Activated CD8-positive, alpha-beta memory T cell treated with anti-CD3 and anti-CD28 coated beads, Interleukin-2, amount 50 U/mL, for 4 hours (primary cell): ENCODE measurements around the gene ACLY.
A peak's percentile ranks its signal among the peaks of the same experiment; 100 is the strongest.
"Not testable (repeated sequence)": the region's sequence is repeated elsewhere in the genome, so short reads cannot be mapped to it uniquely, and the experiment has no call there.

ENCODE experiments used
- DNase-seq: peaks from one replicate; pipeline ENCODE4 v3.0.0-alpha.2; 2020

The ACLY gene

GRCh38 chr17:41869426-41869825 is 49.3 kb downstream of the ACLY start:
- DNase-seq = no peak

DNA sequence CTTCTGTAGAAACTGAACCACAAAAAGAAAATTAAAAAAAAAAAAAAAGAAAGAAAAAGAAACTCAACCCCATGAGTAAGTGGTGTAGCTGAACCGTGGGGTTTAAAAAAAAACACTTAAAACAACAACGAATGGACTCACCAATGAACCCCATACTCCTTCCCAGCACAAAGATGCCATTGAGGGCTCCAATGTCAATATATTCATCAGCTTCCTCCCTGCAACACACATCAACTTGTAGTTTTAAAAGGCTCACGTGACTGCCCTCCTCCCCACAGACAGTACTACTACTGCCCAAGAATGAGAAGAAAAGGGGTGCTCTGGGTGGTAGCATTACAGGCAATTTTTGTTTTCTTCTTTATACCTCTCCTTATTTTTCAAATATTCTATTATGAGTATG is 50.2 kb downstream of the ACLY start:
- no peak for DNase-seq

- DNase-seq = no peak
Observed at GRCh38 chr17:41865596-41865893, 53.2 kb downstream of the ACLY start.

DNA sequence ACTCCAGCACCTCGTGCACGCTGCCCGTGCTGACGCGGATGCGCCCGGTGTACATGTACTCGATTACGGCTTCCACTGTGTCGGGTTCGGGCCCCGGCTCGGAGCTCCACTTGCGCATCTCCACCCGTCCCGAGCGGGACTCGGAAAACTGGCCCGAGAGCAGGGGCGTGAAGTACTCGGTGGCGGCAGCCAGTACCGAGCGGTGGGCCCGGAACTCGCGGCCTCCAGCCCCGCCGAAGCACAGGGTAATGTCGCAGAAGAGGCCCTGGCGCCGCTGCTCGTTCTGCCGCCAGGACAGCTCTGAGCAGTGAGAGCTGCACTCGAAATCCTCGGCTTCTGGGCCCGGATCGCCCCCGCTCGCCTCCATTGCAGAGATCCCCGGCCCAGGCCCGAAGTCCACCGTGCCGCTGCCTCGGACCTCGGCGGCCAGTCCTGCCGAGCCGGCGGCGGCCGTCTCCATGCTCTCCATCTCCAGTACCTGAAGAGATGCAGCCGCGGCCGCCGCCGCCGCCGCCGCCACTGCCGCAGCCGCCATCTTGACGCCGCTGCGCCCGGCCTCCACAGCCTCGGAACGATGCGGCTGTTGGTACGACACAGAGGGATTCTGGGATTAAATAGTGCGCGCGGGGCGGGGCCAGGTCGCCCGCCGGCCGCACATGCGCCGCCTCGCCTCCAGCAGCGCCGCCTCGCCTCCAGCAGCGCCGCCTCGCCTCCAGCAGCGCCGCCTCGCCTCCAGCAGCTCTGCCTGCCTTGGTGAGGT is 53.7 kb downstream of the ACLY start, which contains the start of gene KLHL11:
KLHL11 (minus strand) TSS at position 588 of the 760 bp plus-strand sequence; CDS start at position 535, 53 bp downstream.
- DNase-seq = peak; percentile 87

GRCh38 chr17:41864498-41864835 is 54.3 kb downstream of the ACLY start:
- DNase-seq = no peak

GRCh38 chr17:41863074-41863848 is 55.5 kb downstream of the ACLY start:
- DNase-seq = no peak

DNA sequence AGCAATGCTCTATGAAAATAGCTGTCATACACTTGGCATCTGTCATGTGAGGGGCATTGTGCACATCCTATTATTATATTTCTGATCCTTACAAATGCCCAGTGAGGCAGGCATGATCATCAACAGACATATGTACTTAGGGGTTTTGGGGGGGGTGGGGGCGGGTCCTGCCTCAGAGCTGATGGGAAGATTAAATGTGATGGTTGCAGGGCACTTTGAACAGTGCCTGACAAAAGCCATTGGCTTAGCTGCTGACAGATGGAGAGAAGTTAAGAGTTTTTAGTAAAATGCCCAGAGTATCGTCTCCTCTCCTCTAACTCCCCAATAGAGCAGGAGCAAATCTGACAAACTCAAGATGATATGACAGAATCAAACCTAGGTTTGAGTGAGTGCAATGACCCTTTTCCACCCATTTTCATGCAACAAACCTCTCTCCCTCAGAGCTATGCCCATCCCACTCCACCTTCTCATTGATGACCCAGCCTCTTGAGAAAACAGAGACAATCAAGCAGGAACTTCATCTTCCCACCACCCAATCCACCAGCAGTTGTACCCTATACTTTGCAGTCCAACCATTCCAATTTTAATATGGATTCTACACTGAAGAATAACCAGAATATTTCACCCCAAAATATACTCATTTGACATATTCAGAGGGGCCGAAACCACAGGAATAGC is 58.4 kb downstream of the ACLY start:
- no peak for DNase-seq

GRCh38 chr17:41851382-41851781 is 67.4 kb downstream of the ACLY start:
- DNase-seq = not testable (repeated sequence)

DNA sequence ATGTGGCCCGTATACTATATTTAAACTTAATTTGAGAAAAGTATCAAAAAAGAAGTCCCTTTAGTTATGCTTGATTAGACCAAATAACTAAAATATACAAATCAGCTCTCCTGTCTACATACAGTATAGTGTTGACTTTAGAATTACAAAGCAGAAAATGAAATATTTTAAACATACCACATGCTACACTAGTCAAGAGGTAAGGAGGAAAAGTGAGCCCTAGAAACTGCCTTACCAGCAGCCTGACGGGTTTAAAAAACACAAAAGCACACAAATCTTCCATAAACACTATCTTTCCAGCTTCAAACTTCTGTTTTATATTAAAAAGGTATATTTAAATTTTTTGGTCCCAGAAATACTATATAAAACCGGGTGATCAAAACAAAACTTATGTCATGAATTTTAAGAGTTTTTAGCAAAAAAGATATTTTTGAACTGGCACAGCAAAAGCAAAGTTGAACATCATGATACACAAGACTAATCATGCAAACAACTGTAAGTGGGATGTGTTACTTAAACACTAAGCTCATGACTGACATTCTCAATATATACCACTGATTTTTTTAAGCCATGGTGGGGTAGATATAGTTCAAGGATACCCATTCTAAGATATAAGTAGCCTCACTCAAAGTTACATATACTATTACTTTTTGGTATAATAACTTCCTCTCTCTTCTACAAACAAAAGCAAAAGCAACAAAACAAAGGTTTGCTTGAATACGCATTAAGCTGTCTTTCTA is 69.3 kb downstream of the ACLY start:
- no peak for DNase-seq

- no peak for DNase-seq
Observed at GRCh38 chr17:41848788-41849187, 70.0 kb downstream of the ACLY start.

DNA sequence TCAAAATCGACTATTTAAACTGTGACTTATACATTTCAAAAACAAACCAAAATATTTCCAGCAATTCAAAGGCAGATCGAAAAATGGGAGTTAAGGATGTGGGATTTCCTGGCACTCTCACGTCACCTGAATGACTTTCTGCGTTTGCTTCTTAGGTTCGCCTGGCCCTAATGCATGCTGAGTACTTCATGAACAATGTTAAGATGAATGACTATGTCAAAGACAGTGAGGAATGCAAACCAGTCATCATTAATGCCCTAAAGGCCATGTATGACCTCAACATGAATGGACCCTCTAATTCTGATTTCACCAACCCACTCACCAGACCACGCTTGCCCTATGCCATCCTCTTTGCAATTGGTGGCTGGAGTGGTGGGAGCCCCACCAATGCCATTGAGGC is 73.8 kb downstream of the ACLY start:
- DNase-seq = no peak

DNA sequence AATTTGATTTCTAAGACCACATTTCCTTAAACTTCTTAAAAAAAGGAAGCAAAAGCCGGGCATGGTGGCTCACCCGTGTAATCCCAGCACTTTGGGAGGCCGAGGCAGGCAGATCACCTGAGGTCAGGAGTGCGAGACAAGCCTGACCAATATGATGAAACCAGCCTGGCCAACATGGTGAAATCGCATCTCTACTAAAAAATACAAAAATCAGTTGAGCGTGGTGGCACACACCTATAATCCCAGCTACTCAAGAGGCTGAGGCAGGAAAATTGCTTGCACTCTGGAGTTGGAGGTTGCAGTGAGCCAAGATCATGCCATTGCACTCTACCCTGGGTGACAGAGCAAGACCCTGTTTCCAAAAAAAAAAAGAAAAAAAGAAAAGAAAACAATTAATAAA is 78.0 kb downstream of the ACLY start:
- DNase-seq = not testable (repeated sequence)

GRCh38 chr17:41839448-41839847 is 79.3 kb downstream of the ACLY start:
- not testable (repeated sequence) for DNase-seq

- no peak for DNase-seq
Observed at GRCh38 chr17:41837761-41838538, 80.8 kb downstream of the ACLY start, which contains the start of gene KLHL10. Gene KLHL10, plus strand, starts transcription at chr17:41837825. Its CDS starts 108 bp downstream, at chr17:41837933.

- no peak for DNase-seq
Observed at GRCh38 chr17:41836550-41837196, 82.1 kb downstream of the ACLY start.

GRCh38 chr17:41835800-41836549 is 82.8 kb downstream of the ACLY start, which contains the start of gene NT5C3B:
Gene NT5C3B, minus strand, starts transcription at chr17:41836232. Its CDS starts 39 bp downstream, at chr17:41836193.
- peak; percentile 58 for DNase-seq

DNA sequence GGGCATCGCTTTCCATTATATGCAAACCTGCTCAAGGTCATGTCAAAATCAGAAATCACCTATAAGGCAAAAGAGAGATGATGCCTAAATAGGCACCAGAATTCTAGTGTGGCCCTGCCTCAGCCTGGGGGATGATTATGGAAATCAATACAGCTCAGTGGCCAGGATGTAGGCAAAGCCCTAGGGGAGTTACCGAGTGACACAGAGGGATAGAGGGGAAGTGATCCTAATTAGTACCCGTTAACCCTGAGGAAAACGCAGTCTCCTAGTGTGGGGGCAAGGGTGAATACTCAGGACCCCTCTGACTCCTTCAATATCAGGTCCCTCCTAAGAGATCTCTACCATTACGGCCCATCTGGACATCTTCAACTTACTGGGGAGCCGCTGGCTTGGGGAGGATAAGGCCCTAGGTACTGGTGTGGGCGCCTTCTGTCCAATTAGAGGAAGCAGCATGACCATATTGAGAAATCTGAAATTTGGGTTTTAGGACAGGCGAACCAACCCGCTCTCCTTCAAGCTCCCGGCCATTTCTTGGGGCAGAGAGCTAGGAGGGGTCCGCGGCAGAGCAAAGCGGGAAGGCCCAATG is 83.4 kb downstream of the ACLY start:
- DNase-seq = no peak

GRCh38 chr17:41829961-41830360 is 88.8 kb downstream of the ACLY start:
- not testable (repeated sequence) for DNase-seq

DNA sequence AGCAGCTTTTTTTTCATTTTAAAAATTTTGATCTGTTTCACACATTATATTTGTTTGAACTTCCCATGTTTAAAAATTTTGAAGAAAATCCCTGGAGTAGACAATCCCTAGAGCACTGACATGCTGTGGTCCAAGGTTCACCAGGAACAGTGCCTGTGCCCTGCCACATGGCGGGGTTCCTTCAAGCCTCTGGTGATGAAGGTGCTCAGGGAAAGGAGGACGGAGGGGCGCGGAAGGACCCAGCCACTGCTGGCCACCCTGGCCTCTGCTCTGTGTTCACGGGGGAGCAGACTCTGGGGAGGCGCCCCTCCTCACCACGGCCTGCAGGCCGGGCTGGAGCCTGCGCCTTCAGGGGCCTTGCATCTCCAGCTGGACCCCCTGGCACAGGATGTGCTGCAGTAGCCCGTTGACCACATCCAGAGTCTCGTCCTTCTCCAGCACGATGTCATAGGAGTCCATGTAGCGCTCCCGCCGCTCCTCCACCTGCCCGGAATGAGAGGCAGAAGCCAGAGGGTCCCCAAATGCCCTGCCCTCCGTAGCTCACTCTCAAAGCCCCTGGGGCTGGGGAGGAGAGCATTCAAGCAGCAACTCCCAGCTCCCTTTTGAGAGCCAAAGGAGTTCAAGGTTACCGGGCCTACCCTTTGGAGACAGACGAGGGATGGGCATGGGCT is 93.4 kb downstream of the ACLY start:
- no peak for DNase-seq

DNA sequence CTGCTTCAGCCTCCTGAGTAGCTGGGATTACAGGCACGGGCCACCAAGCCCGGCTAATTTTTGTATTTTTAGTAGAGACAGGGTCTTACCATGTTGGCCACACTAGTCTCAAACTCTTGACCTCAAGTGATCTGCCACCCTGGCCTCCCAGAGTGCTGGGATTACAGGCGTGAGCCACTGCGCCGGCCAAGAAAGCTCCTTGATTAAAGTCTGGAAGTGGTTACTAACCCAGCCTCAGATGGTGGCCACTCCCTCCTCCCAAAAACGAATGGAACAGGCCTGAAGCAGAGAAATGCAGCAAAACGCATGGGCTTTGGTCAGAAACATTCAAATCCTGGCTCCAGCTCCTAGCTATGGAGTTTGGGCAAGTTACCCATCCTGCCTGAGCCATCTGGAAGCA is 94.7 kb downstream of the ACLY start:
- no peak for DNase-seq
